Prostate gland (tissue), 2 donors: ENCODE measurements around the gene ADD2.

Experiments
- CTCF ChIP-seq, 4 experiments: fragments of 200-600 bp in 2 of 4; fragments of 450-650 bp in 2 of 4; sonication (generic) in 2 of 4; IDR thresholded peaks; 1 replicate in 3 of 4; 2 replicates in 1 of 4; pipeline ENCODE4 v1.5.1; 2016 to 2019; ENCODE audit warnings: antibody characterized with exemption in 4 of 4, mild to moderate bottlenecking in 2 of 4, moderate library complexity in 2 of 4
- POLR2A ChIP-seq: fragments of 450-650 bp; IDR thresholded peaks from one replicate; pipeline ENCODE4 v1.6.1; 2016; ENCODE audit warnings: antibody characterized with exemption, mild to moderate bottlenecking
- POLR2AphosphoS5 ChIP-seq: sonication (generic); formaldehyde crosslinking; IDR thresholded peaks from one replicate; pipeline ENCODE4 v1.6.1; 2017; ENCODE audit warnings: antibody characterized with exemption

GRCh38 chr2:70688427-70688826, 79.6 kb downstream of the ADD2 start:
- TF ChIP-seq CTCF (IDR thresholded peaks at IDR 0.05): no peak
- TF ChIP-seq POLR2AphosphoS5: no peak
- TF ChIP-seq POLR2A: no peak
